ENCODE data around the gene CFHR2. TPM values are rescaled to one million over a fixed set of nuclear protein-coding genes. Genes with fewer than 3 reads are reported as not detected.
"Not testable (repeated sequence)": the region's sequence is repeated elsewhere in the genome, so short reads cannot be mapped to it uniquely, and the experiment has no call there.

CFHR2 gene
- 1 to 10 TPM in 1 of 8 experiments, not detected in 7; 1.7 TPM for total RNA-seq

DNA sequence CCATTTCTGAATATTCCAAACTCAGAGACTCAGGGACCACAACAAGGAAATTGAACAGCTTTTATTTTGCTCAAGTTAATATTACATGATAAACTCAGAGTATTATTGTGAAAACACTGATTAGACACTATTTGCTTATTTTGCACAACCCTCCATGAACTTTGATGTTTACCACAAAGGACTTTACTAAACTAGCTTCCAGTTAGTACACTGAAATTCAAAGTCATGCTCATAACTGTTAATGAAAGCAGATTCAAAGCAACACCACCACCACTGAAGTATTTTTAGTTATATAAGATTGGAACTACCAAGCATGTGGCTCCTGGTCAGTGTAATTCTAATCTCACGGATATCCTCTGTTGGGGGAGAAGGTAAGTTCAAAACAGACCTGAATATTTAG lies at the start of gene CFHR2:
Gene CFHR2, plus strand, starts transcription at position 171 of the 400 bp plus-strand sequence. Its CDS starts 143 bp downstream, at position 314.
- H3K4me3 ChIP-seq; H3K4me1 ChIP-seq (replicated peaks in 1 of 2); H3K27ac ChIP-seq; in situ Hi-C loops (cut with MboI; ENCODE audit: low pct_unique_long_range_greater_than_20kb in 2 of 9, low sequenced_read_pairs in 9 of 9, unreplicated experiment in 9 of 9); ATAC-seq (replicated peaks in 6 of 8): not testable (repeated sequence)
- WGBS, 10 experiments = no CpG with 5 or more reads among the region's 1 CpG

DNA sequence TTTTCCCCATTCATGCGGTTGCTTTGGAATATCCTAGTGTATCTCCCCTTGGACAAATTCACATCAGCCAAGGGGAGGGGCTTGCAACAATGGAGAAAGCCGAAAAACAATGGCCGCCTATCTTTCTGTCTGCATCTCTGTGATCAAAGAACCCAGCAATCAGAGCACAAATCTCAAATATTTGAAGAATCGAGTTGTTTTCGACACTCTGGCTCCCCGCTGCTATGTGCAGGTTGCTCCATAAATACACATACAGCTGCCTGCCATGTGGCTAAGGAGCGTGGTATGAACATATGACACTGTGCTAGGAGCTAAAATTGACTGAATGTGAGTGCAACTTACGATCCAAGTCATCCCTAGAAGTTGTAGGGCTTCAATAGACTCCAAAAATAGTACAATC lies 47.2 kb upstream of the CFHR2 start:
- Histone ChIP-seq H3K4me3 (no peak overlapping the region), H3K4me1 (replicated peaks in 1 of 2) (no peaks in the 10 kb centered on the region), H3K27ac (no peak overlapping the region)
- WGBS, 10 experiments = 0 to 92% (median 75%) methylated on average over 2 to 8 of the region's 8 CpGs
- in situ Hi-C loops (cut with MboI; ENCODE audit: low pct_unique_long_range_greater_than_20kb in 2 of 9, low sequenced_read_pairs in 9 of 9, unreplicated experiment in 9 of 9) = no loop called here
- ATAC-seq (replicated peaks in 6 of 8) = peak in 1 of 8 experiments; percentile 29

DNA sequence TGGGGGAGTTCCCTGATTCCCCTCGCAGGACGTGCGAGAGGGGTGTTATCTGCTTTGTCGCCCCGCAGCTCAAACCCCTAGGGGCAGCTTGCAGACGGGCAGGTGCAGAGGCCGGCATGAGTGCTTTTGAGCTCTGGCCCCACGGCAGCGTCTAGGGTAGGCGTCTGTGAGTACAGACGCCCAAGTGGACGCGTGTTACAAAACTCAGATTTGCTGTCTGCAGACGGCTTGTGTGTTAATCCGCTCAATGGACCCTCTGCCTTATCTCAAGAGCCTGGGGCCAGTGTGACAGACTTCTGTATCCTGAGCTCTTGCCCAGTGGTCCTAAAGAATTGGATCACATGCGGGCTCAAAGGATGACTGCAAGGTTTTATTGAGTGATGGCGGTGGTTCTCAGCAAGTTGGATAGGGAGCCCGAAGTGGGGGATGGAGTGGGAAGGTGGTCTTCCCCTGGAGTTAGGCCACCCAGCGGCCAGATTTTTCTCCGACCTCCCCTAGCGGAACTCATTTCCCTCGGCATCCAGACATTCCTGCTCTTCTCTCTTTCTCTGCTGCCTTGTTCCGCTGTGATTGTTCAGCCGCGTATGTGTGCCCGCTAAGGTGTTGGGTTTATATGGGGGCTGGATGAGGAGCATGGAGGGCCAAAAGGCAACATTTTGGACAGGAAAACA lies 46.2 kb upstream of the CFHR2 start:
- in situ Hi-C loops (cut with MboI; ENCODE audit: low pct_unique_long_range_greater_than_20kb in 2 of 9, low sequenced_read_pairs in 9 of 9, unreplicated experiment in 9 of 9) = no loop called here
- 4 to 95% (median 92%) methylated on average over 4 to 26 of the region's 26 CpGs; no CpG with 5 or more reads in 3 of the 10 experiments for WGBS, 10 experiments
- Histone ChIP-seq H3K27ac (no peak overlapping the region), H3K4me1 (replicated peaks in 1 of 2) (no peaks in the 10 kb centered on the region), H3K4me3 (no peak overlapping the region)
- ATAC-seq (replicated peaks in 6 of 8) = no peak

DNA sequence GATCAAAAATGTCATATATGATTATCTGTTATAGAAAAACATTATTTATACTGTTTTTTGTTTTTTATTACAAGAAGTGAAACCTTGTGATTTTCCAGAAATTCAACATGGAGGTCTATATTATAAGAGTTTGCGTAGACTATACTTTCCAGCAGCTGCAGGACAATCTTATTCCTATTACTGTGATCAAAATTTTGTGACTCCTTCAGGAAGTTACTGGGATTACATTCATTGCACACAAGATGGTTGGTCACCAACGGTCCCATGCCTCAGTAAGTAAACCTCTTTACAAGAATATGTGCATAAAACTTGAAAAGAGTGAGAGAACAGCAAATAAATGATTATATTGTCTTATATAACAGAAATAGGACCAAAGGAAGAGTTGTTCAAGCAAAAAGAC lies 41.2 kb upstream of the CFHR2 start:
- 7 to 100% (median 77%) methylated on average over 1 to 2 of the region's 2 CpGs; no CpG with 5 or more reads in 2 of the 10 experiments for WGBS, 10 experiments
- no peak for ATAC-seq (replicated peaks in 6 of 8)

DNA sequence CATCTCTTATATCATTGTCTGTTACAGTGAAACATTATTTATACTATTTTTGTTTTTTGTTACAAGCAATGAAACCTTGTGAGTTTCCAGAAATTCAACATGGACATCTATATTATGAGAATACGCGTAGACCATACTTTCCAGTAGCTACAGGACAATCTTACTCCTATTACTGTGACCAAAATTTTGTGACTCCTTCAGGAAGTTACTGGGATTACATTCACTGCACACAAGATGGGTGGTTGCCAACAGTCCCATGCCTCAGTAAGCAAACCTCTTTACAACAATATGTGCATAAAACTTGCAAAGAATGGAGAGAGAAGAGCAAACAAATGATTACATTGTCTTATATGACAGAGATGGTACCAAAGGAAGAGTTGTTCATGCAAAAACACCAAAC lies 33.3 kb upstream of the CFHR2 start:
- no peaks in the 10 kb centered on the region for H3K4me1 ChIP-seq (replicated peaks in 1 of 2)
- 70 to 100% (median 94%) methylated on average over 2 of the region's 2 CpGs; no CpG with 5 or more reads in 2 of the 10 experiments for WGBS, 10 experiments
- peak in 3 of 8 experiments; percentile 69 to 97 (median 88) for ATAC-seq (replicated peaks in 6 of 8)
- no peak overlapping the region for H3K27ac ChIP-seq
- in situ Hi-C loops (cut with MboI; ENCODE audit: low pct_unique_long_range_greater_than_20kb in 2 of 9, low sequenced_read_pairs in 9 of 9, unreplicated experiment in 9 of 9) = no loop called here
- H3K4me3 ChIP-seq = no peak overlapping the region

More for the DNA sequence above, 41.2 kb upstream of the CFHR2 start:
- in situ Hi-C loops (cut with MboI; ENCODE audit: low pct_unique_long_range_greater_than_20kb in 2 of 9, low sequenced_read_pairs in 9 of 9, unreplicated experiment in 9 of 9) = no loop called here
- no peak overlapping the region for H3K27ac ChIP-seq
- no peak overlapping the region for H3K4me3 ChIP-seq
- H3K4me1 ChIP-seq (replicated peaks in 1 of 2) = no peaks in the 10 kb centered on the region

DNA sequence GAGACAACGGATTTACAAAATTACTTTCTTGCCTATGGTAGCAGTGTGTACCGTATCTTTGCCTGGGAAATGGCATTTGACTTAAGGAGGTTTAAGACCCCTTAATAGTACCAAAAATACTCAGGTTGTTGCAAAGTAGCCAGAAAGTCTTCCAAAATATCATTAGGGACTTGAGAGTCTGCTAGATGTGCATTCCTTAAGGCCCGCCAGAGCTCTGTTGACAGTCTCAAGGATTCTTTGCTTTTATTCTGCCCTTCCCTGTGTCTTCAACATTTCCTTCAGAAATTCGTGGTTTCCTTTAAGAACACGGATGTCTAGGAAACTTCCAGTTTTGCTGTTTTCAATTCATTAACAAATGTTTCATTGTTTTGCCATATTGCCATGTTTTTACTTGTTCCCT lies 31.3 kb upstream of the CFHR2 start:
- H3K27ac ChIP-seq; ATAC-seq (replicated peaks in 6 of 8); H3K4me1 ChIP-seq (replicated peaks in 1 of 2); in situ Hi-C loops (cut with MboI; ENCODE audit: low pct_unique_long_range_greater_than_20kb in 2 of 9, low sequenced_read_pairs in 9 of 9, unreplicated experiment in 9 of 9); H3K4me3 ChIP-seq: not testable (repeated sequence)
- WGBS, 10 experiments = 13 to 100% (median 47%) methylated on average over 1 to 5 of the region's 5 CpGs

DNA sequence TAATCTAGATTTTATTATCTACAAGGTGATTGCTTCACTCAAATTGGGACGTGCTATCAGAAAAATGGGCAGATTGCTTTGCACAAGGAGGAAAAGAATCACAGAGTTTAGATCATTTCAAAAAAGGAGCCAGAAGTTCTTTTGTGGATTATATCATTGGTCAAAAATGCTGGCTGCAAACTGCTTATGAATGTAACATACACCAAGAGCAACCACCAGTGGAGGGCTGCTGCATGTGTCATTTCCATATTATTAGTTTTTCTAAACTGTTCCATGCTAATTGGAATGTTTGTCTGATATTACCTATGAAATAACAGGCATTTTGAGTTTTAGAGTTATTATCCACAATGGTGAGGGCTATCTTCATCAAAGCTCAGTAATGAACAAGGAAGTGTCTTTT lies 16.7 kb upstream of the CFHR2 start:
- H3K27ac ChIP-seq; ATAC-seq (replicated peaks in 6 of 8); H3K4me1 ChIP-seq (replicated peaks in 1 of 2); H3K4me3 ChIP-seq; in situ Hi-C loops (cut with MboI; ENCODE audit: low pct_unique_long_range_greater_than_20kb in 2 of 9, low sequenced_read_pairs in 9 of 9, unreplicated experiment in 9 of 9): not testable (repeated sequence)
- 25 to 100% (median 100%) methylated on average over 1 of the region's 1 CpG; no CpG with 5 or more reads in 5 of the 10 experiments for WGBS, 10 experiments

DNA sequence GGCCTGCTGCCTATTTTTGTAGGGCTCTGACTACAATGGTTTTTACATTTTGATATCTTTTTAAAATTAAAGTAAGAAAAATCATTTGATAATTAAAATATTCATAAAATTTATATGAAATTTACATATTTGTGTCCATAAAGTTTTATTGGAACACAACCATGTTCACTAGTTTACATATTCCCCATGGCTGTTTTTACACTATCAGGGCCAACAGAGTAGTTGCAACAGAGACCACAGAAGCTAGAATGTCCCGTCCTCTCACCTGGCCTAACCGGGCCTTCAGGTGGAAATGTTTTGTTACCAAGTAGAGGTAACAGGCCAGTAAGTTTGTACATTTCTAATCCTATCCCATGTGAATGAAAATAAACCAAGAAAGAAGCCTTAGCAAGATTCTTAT lies 10.7 kb upstream of the CFHR2 start:
- H3K4me1 ChIP-seq (replicated peaks in 1 of 2); H3K4me3 ChIP-seq; ATAC-seq (replicated peaks in 6 of 8); in situ Hi-C loops (cut with MboI; ENCODE audit: low pct_unique_long_range_greater_than_20kb in 2 of 9, low sequenced_read_pairs in 9 of 9, unreplicated experiment in 9 of 9); H3K27ac ChIP-seq: not testable (repeated sequence)
- WGBS, 10 experiments = 0 to 87% (median 80%) methylated on average over 1 to 2 of the region's 2 CpGs; no CpG with 5 or more reads in 6 of the 10 experiments

DNA sequence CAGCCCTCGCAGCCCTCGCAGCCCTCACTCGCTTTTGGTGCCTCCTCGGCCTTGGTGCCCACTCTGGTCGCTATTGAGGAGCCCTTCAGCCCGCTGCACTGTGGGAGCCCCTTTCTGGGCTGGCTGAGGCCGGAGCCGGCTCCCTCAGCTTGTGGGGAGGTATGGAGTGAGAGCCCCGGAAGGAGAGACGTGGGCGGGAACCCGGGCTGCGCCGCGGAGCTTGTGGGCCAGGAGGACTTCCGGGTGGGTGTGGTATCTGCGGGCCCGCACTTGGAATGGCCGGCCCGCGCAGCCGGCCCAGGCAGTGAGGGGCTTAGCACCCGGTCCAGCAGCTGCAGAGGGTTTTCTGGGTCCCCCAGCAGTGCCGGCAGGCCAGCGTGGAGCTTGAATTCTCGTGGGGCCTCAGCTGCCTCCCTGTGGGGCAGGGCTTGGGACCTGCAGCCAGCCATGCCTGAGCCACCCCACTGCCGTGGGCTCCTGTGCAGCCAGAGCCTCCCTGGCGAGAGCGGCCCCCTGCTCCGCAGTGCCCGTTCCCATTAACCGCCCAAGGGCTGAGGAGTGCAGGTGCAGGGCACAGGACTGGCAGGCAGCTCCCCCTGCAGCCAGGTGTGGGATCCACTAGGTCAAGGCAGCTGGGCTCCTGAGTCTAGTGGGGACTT lies 9.9 kb upstream of the CFHR2 start:
- Histone ChIP-seq H3K4me3 (no peak overlapping the region), H3K27ac (no peak overlapping the region), H3K4me1 (replicated peaks in 1 of 2) (no peaks in the 10 kb centered on the region)
- in situ Hi-C loops (cut with MboI; ENCODE audit: low pct_unique_long_range_greater_than_20kb in 2 of 9, low sequenced_read_pairs in 9 of 9, unreplicated experiment in 9 of 9) = no loop called here
- WGBS, 10 experiments = 88 to 90% (median 90%) methylated on average over 5 to 17 of the region's 32 CpGs; no CpG with 5 or more reads in 7 of the 10 experiments
- no peak for ATAC-seq (replicated peaks in 6 of 8)

DNA sequence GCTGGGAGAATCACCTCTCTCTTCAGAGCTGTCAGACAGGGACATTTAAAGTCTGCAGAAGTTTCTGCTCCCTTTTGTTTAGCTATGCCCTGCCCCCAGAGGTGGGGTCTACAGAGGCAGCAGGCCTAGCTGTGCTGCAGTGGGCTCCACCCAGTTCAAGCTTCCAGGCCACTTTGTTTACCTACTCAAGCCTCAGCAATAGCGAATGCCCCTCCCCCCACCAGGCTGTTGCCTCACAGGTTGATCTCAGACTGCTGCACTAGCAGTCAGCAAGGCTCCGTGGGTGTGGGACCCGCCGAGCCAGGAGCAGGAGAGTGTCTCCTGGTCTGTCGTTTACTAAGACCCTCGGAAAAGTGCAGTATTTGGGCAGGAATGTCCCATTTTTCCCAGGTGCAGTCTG lies 2.1 kb upstream of the CFHR2 start:
- in situ Hi-C loops (cut with MboI; ENCODE audit: low pct_unique_long_range_greater_than_20kb in 2 of 9, low sequenced_read_pairs in 9 of 9, unreplicated experiment in 9 of 9); ATAC-seq (replicated peaks in 6 of 8); H3K4me1 ChIP-seq (replicated peaks in 1 of 2); H3K27ac ChIP-seq; H3K4me3 ChIP-seq: not testable (repeated sequence)
- no CpG with 5 or more reads among the region's 6 CpGs for WGBS, 10 experiments

DNA sequence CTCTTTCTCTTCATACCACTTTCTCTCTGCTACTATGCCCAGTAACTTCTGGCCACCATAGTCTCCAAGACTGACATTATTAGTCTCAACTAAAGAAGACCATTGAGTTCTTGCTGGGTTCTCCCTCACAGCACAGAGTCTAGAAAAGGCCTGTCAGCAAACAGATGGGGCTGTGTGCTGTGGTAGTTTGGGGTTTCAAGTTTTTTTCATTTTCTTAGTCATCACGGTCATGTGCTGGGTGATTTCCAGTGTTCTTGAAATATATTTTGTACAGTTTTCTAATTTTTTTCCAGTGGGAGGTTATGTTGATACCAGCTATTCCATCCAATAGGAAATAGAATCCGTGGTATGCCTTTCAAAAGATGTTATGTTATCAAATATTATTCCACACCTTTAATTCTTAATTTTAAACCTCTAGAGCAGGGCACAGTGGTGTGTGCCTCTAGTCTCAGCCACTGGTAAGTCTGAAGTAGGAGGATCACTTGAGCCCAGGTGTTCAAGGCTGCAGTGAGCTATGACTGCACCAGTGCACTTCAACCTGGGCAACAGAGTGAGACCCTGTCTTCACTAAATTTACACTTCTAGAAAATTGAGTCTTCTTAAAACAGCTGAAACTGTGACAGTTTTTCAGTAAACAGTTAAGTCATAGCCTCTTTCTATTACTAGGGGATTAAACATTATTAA lies 8.3 kb downstream of the CFHR2 start:
- in situ Hi-C loops (cut with MboI; ENCODE audit: low pct_unique_long_range_greater_than_20kb in 2 of 9, low sequenced_read_pairs in 9 of 9, unreplicated experiment in 9 of 9) = no loop called here
- peak in 1 of 8 experiments; percentile 66 for ATAC-seq (replicated peaks in 6 of 8)
- WGBS, 10 experiments = 0 to 92% (median 20%) methylated on average over 1 to 2 of the region's 2 CpGs; no CpG with 5 or more reads in 3 of the 10 experiments

DNA sequence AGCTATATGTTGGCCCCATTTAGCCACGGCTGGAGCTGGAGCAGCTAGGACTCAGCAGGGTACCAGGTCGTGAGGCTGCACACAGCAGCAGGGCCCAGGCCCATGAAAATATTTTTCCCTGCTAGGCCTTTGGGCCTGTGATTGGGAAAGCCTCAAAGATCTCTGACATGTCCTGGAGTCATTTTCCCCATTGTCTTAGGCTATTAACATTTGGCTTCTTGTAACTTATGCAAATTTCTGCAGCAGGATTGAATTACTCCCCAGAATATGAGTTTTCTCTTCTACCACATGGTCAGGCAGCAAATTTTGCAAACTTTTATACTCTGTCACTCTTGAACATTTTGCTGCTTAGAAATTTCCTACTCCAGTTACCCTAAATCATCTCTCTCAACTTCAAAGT lies 11.2 kb downstream of the CFHR2 start:
- no peak overlapping the region for H3K4me3 ChIP-seq
- H3K4me1 ChIP-seq (replicated peaks in 1 of 2) = no peaks in the 10 kb centered on the region
- in situ Hi-C loops (cut with MboI; ENCODE audit: low pct_unique_long_range_greater_than_20kb in 2 of 9, low sequenced_read_pairs in 9 of 9, unreplicated experiment in 9 of 9) = no loop called here
- H3K27ac ChIP-seq = no peak overlapping the region
- peak in 2 of 8 experiments; percentile 68 to 92 for ATAC-seq (replicated peaks in 6 of 8)
- 8 to 100% (median 61%) methylated on average over 1 to 2 of the region's 2 CpGs; no CpG with 5 or more reads in 3 of the 10 experiments for WGBS, 10 experiments

More for the DNA sequence above, 8.3 kb downstream of the CFHR2 start:
- H3K27ac ChIP-seq = no peak overlapping the region
- no peaks in the 10 kb centered on the region for H3K4me1 ChIP-seq (replicated peaks in 1 of 2)
- no peak overlapping the region for H3K4me3 ChIP-seq

DNA sequence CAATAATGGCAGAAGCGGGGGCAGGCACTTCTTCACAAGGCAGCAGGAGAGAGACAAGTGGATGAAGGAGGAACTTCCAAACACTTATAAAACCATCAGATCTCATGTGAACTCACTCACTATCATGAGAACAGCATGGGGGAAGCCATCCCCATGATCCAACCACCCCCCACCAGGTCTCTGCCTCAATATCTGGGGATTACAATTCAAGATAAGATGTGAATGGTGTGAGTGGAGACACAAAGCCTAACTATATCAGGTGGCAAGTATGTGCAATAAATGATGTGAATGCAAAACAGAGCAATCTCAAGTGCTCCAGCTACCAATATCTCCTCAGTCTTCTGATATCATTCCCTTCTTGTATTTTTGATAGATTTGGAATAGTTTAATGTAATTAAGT lies 12.4 kb downstream of the CFHR2 start:
- whole genome bisulfite sequencing, 10 experiments = 100% methylated on average over 1 of the region's 1 CpG; no CpG with 5 or more reads in 6 of the 10 experiments
- in situ Hi-C loops (cut with MboI; ENCODE audit: low pct_unique_long_range_greater_than_20kb in 2 of 9, low sequenced_read_pairs in 9 of 9, unreplicated experiment in 9 of 9) = no loop called here

More for the DNA sequence above, 12.4 kb downstream of the CFHR2 start:
- no peak overlapping the region for H3K27ac ChIP-seq
- no peak overlapping the region for H3K4me3 ChIP-seq
- H3K4me1 ChIP-seq (replicated peaks in 1 of 2) = no peaks in the 10 kb centered on the region
- no peak for ATAC-seq (replicated peaks in 6 of 8)

Data from motor neuron (in vitro differentiated cells).